ENCODE data around the gene NR2F6. TPM values are rescaled to one million over a fixed set of nuclear protein-coding genes. Genes with fewer than 3 reads are reported as not detected.

The NR2F6 gene
- total RNA-seq, 4 donors from 2014 or later, result 64.9 to 95.8 (median 72.0) TPM

DNA sequence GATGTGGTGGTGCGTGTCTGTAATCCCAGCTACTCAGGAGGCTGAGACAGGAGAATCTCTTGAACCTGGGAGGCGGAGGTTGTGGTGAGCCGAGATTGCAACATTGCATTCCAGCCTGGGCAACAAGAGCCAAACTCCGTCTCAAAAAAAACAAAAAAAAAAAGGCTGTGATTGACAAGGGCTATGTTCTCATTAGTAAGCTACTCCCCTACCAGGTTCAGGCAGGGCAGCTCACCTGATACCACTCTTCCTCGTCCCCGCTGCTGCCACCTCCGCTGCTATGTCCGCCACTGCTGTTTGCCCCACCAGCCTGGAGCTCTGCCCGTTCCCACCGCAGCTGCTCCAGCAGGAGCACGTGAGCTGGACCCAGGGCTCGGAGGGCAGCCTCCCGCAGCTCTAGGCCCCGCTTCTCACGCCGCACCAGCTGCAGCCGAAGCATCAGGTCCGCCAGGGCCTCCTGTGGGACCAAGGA is 9.5 kb upstream of the NR2F6 start:
- Histone ChIP-seq H3K27me3 (no peaks in the 10 kb centered on the region), H3K9me3 (no peaks in the 10 kb centered on the region), H3K36me3 (no peaks in the 10 kb centered on the region), H3K27ac (no peak overlapping the region), H3K4me1 (no peaks in the 10 kb centered on the region), H3K4me3 (no peak overlapping the region)
- intact Hi-C loops (cut with DNase I; ENCODE audit: low total_unique reads), result no loop called here
- no peak for ATAC-seq
- DNase-seq, result no peak
- TF ChIP-seq, protein P1, sequence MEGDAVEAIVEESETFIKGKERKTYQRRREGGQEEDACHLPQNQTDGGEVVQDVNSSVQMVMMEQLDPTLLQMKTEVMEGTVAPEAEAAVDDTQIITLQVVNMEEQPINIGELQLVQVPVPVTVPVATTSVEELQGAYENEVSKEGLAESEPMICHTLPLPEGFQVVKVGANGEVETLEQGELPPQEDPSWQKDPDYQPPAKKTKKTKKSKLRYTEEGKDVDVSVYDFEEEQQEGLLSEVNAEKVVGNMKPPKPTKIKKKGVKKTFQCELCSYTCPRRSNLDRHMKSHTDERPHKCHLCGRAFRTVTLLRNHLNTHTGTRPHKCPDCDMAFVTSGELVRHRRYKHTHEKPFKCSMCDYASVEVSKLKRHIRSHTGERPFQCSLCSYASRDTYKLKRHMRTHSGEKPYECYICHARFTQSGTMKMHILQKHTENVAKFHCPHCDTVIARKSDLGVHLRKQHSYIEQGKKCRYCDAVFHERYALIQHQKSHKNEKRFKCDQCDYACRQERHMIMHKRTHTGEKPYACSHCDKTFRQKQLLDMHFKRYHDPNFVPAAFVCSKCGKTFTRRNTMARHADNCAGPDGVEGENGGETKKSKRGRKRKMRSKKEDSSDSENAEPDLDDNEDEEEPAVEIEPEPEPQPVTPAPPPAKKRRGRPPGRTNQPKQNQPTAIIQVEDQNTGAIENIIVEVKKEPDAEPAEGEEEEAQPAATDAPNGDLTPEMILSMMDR (IDR thresholded peaks at IDR 0.05 in 4 of 5, conservative IDR thresholded peaks at IDR 0.05 in 1 of 5), result no peak
- no peak for TF ChIP-seq POLR2A (IDR thresholded peaks at IDR 0.05)
- in situ Hi-C loops (cut with MboI; ENCODE audit: low sequenced_read_pairs in 4 of 4), result no loop called here

DNA sequence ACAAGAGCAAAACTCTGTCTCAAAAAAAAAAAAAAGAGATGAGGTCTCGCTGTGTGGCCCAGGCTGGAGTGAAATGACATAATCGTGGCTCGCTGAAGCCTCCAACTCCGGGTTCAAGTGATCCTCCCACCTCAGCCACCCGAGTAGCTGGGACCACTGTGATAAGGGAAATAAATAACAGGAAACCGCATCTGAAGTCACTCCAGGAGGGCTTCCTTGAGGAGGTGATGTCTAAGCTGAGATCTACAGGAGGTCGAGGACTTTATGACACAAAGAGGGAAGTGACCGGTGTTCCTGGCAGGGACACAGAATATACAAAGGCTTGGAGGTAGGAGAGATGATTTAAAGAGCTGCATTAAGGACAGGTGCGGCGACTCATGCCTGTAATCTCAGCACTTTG is 8.9 kb upstream of the NR2F6 start:
- in situ Hi-C loops (cut with MboI; ENCODE audit: low sequenced_read_pairs in 4 of 4) (no loop called here), intact Hi-C loops (cut with DNase I; ENCODE audit: low total_unique reads) (no loop called here)
- DNase-seq, result no peak
- TF ChIP-seq, protein P1 (IDR thresholded peaks at IDR 0.05 in 4 of 5, conservative IDR thresholded peaks at IDR 0.05 in 1 of 5), result no peak
- TF ChIP-seq POLR2A (IDR thresholded peaks at IDR 0.05), result no peak
- no peaks in the 10 kb centered on the region for H3K4me1 ChIP-seq
- no peak for ATAC-seq
- H3K9me3 ChIP-seq, result no peaks in the 10 kb centered on the region
- H3K27me3 ChIP-seq, result no peaks in the 10 kb centered on the region
- H3K27ac ChIP-seq, result no peak overlapping the region
- H3K36me3 ChIP-seq, result no peaks in the 10 kb centered on the region
- no peak overlapping the region for H3K4me3 ChIP-seq

DNA sequence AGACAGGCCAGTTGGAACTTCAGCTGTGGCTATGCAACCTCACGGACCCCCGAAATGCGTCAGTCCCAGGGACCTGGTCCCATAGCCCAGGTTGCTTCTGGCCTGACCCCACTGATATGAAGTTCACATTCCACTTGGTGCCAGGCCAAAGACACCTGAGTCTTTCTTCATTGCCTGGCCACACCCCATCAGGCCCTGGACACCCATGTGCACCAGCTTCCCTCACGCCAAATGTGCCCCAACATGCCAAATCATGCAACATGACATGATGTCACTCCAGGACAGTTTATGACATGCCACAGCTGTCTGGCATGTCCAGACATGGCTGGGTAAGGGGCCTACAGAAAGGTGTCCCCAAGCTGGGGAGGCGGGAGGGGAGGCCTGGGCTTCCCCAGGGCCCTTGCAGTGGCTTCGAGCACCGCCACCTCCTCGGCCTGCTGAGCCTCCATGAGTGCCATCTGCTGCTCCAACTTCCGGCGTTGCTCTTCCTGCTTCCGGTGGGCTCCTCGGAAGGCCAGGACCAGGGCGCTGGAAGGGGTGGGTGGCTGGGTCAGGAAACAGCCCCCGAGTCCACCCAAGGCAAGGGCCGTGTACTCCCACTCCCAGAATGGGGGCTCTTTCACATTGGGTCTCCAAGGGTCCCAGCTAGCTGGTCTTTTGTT is 4.3 kb upstream of the NR2F6 start:
- intact Hi-C loops (cut with DNase I; ENCODE audit: low total_unique reads) (no loop called here), in situ Hi-C loops (cut with MboI; ENCODE audit: low sequenced_read_pairs in 4 of 4) (no loop called here)
- DNase-seq, result no peak

DNA sequence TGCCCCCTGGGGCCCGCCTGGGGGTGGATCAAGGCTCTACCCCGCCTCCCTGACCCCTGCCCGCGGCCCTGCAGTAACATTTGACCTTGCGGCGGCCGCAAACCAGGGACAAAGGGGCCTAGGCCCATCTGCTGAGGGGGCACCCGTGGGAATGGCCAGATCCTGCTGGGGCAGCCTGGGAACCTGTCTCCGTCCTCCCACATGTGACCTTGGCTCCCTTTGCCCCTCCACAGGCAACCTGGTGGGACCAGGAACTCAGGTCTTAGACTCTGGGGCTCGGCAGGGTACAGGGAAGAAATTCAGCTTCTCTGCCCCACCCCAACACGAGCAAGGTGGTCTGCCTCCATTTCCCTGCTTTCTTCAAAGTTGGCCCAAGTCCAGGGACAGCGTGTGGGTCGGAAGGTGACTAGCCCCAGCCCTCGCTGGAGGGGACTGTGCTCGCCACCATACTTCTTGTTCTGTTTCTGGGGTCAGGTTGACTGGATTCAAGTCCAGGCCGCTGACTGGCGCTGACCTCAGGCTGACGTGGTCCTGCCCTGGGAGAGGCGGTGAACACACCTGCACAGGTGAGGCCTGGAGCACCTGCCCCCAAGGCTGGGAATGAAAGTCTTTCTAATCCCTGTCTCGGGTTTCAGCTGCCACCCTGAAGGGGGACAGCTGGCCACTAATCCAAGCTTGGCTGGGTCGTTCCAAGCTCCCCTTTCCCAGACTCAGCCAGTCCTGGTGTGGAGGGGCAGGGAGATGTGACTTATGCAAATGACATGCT is 2.5 kb upstream of the NR2F6 start:
- no peaks in the 10 kb centered on the region for H3K27me3 ChIP-seq
- intact Hi-C loops (cut with DNase I; ENCODE audit: low total_unique reads) (no loop called here), in situ Hi-C loops (cut with MboI; ENCODE audit: low sequenced_read_pairs in 4 of 4) (no loop called here)
- no peak overlapping the region for H3K27ac ChIP-seq
- DNase-seq (no peak), ATAC-seq (no peak)
- H3K36me3 ChIP-seq, result no peaks in the 10 kb centered on the region
- peaks cover 10 to 13% of the 10 kb centered on the region in 2 donors for H3K4me1 ChIP-seq
- H3K4me3 ChIP-seq, result no peak overlapping the region
- H3K9me3 ChIP-seq, result no peaks in the 10 kb centered on the region
- TF ChIP-seq, protein P1 (IDR thresholded peaks at IDR 0.05 in 4 of 5, conservative IDR thresholded peaks at IDR 0.05 in 1 of 5), result no peak

More for the DNA sequence above, 4.3 kb upstream of the NR2F6 start:
- Histone ChIP-seq H3K4me1 (peaks cover 5 to 6% of the 10 kb centered on the region in 2 donors), H3K27me3 (no peaks in the 10 kb centered on the region), H3K27ac (no peak overlapping the region), H3K36me3 (no peaks in the 10 kb centered on the region), H3K4me3 (no peak overlapping the region), H3K9me3 (no peaks in the 10 kb centered on the region)
- TF ChIP-seq, protein P1 (IDR thresholded peaks at IDR 0.05 in 4 of 5, conservative IDR thresholded peaks at IDR 0.05 in 1 of 5), result no peak
- no peak for TF ChIP-seq POLR2A (IDR thresholded peaks at IDR 0.05)
- no peak for ATAC-seq

All from gastrocnemius medialis (tissue), 4 donors.